ENCODE measurements around the gene SGTA.

- TF ChIP-seq POLR2A (IDR thresholded peaks at IDR 0.05; ENCODE audit: low read length) (no peak), GATA1 (IDR thresholded peaks at IDR 0.05; ENCODE audit: low read depth, low read length) (no peak)
Measured at GRCh38 chr19:2723747-2724146, 59.3 kb downstream of the SGTA start.

All from erythroblast (primary cell).